ENCODE measurements around the gene IFITM5.
"Not testable (repeated sequence)": the region's sequence is repeated elsewhere in the genome, so short reads cannot be mapped to it uniquely, and the experiment has no call there.

Gene IFITM5

DNA sequence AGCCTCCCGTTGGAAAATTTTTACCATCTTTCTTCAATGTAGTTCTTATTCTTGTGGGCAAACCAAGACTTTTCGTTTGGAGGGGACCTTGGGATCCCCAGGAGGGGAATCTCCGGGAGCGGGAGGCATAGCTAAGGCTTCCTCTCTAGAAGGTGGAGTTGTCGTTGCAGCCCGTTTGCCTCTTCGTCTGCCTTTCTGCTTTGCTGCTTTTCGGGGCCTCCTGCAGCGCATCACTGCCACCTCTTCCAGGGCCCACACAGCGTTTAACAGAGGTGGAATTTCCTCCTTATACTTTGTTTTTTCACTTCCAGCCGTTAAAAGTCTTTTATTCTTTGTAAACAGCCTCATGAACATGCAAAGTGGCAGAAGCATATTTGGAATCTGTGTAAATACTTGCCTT is 24.8 kb upstream of the IFITM5 start:
- POLR2A ChIA-PET, result no interaction called here
- TF ChIP-seq, protein P1, sequence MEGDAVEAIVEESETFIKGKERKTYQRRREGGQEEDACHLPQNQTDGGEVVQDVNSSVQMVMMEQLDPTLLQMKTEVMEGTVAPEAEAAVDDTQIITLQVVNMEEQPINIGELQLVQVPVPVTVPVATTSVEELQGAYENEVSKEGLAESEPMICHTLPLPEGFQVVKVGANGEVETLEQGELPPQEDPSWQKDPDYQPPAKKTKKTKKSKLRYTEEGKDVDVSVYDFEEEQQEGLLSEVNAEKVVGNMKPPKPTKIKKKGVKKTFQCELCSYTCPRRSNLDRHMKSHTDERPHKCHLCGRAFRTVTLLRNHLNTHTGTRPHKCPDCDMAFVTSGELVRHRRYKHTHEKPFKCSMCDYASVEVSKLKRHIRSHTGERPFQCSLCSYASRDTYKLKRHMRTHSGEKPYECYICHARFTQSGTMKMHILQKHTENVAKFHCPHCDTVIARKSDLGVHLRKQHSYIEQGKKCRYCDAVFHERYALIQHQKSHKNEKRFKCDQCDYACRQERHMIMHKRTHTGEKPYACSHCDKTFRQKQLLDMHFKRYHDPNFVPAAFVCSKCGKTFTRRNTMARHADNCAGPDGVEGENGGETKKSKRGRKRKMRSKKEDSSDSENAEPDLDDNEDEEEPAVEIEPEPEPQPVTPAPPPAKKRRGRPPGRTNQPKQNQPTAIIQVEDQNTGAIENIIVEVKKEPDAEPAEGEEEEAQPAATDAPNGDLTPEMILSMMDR (IDR thresholded peaks at IDR 0.05; ENCODE audit: control extremely low read depth, extremely low read depth, low read depth, missing control alignments), result no peak
- no peak for DNase-seq (ENCODE audit: extremely low spot score)
- CTCF ChIA-PET, result interaction anchor here (0.6 to 1.5 kb wide), 3 partner anchors 12 to 73 kb away, joined by 3 to 4 read pairs (median 3); no protein-coding TSS in a partner anchor

DNA sequence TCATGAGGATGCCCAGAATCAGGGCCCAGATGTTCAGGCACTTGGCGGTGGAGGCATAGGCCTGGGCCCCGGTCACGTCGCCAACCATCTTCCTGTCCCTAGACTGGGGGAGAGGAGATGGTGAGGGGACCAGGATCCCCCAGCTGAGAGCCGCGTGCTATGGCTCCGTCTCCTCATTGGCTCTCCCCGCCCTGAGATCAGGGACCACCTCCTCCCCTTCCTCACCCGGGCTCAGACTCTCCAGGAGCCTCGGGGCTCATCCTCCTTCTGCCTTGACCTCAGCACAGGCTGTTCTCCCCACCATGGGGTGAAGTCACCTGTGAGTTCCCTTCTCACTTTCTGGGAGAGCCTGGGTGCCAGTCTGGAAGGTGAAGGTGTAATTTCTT is 20.6 kb upstream of the IFITM5 start:
- DNase-seq (ENCODE audit: extremely low spot score); POLR2A ChIA-PET: not testable (repeated sequence)
- CTCF ChIA-PET, result interaction anchor here (1.8 kb wide), 1 partner anchor 20 kb away, joined by 5 read pairs; no protein-coding TSS in a partner anchor

GRCh38 chr11:319121-319887 is 20.0 kb upstream of the IFITM5 start:
- CTCF ChIA-PET, result interaction anchor here (1.8 kb wide), 1 partner anchor 21 kb away, joined by 5 read pairs; no protein-coding TSS in a partner anchor
- DNase-seq (ENCODE audit: extremely low spot score); POLR2A ChIA-PET: not testable (repeated sequence)

- not testable (repeated sequence) for DNase-seq (ENCODE audit: extremely low spot score)
- CTCF ChIA-PET, result interaction anchor here (1.3 to 3.6 kb wide), 2 partner anchors 12 to 51 kb away, joined by 4 to 33 read pairs; partner anchors contain the start of gene IFITM2
- POLR2A ChIA-PET, result interaction anchor here (0.6 kb wide), 1 partner anchor 20 kb away, joined by 4 read pairs; no protein-coding TSS in a partner anchor
Observed at GRCh38 chr11:318405-319120, 19.2 kb upstream of the IFITM5 start.

DNA sequence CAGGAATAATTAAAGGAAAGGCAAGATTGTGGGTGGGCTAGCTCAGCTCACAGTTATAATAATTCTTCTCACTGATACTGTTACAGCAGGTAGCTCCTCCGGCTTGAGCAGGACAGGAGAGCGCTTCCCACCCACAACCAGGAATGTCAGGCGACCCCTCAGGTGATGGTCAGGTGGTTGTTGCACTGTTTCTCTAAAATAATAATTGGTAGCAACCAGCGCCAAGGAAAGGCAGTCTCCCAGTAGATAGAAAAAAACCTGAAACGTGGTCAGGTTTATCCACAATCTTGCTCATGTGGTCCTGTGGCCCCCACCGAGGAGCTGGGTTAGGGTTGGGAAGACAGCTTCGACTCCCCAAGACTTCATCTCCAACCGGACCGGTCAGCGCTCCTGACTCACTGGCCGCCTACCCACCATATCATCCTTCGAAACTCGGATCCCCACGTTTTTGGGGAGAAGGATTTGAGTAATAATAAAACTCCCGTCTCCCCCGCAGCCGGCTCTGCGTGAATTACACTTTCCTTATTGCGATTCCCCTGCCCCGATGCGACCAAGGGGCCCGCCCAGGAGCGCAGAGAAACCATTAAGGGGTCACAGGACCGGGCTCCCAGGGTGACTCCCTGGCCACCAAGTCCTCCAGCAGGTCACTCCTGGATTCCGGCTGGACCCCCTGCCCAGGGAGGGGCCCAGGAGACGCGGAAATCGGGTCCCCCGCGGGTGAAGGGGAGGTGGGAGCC is 18.5 kb upstream of the IFITM5 start:
- ChIA-PET CTCF (interaction anchor here (0.6 to 3.6 kb wide), 12 partner anchors 9 to 136 kb away, joined by 3 to 33 read pairs (median 4); partner anchors contain the start of genes BET1L and IFITM2), POLR2A (interaction anchor here (0.6 to 1.5 kb wide), 2 partner anchors 21 to 36 kb away, joined by 3 to 4 read pairs; no protein-coding TSS in a partner anchor)
- not testable (repeated sequence) for DNase-seq (ENCODE audit: extremely low spot score)

GRCh38 chr11:316891-317301 is 17.6 kb upstream of the IFITM5 start:
- TF ChIP-seq, protein P1 (IDR thresholded peaks at IDR 0.05; ENCODE audit: control extremely low read depth, extremely low read depth, low read depth, missing control alignments), result no peak
- no peak for DNase-seq (ENCODE audit: extremely low spot score)
- ChIA-PET POLR2A (interaction anchor here (1.5 kb wide), 1 partner anchor 37 kb away, joined by 3 read pairs; no protein-coding TSS in a partner anchor), CTCF (interaction anchor here (0.6 to 3.6 kb wide), 14 partner anchors 8 to 137 kb away, joined by 3 to 33 read pairs (median 4); partner anchors contain the start of genes BET1L and IFITM2)

GRCh38 chr11:316031-316701 is 16.8 kb upstream of the IFITM5 start:
- CTCF ChIA-PET, result interaction anchor here (0.7 to 3.6 kb wide), 8 partner anchors 10 to 109 kb away, joined by 3 to 33 read pairs (median 4); partner anchors contain the start of genes BET1L and IFITM2
- TF ChIP-seq, protein P1 (IDR thresholded peaks at IDR 0.05; ENCODE audit: control extremely low read depth, extremely low read depth, low read depth, missing control alignments), result no peak
- POLR2A ChIA-PET, result no interaction called here
- DNase-seq (ENCODE audit: extremely low spot score), result no peak

DNA sequence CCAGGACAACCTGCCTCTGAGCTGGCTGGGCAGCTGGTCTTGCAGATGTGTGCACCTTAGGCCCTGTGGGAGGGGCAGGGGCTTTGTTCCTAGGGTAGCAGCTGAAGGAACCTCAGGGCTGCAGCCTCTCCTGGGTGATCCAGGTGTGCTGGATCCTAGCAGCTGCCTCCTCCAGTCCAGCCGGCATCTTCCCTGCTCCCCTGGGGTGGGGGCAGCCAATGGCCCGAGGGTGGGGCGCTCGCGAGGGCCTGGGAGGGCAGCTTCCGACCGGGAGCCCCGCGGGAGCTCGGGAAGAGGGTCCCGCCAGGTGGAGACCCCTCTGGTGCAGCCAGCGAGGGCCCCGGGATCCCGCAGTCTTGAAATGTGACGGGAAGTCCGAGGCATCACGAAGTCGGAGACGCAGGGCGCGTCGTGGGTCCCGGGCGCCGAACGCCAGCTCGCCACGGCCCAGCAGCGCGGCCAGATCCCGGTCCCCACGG is 16.2 kb upstream of the IFITM5 start:
- TF ChIP-seq, protein P1 (IDR thresholded peaks at IDR 0.05; ENCODE audit: control extremely low read depth, extremely low read depth, low read depth, missing control alignments), result no peak
- ChIA-PET CTCF (interaction anchor here (0.7 to 3.6 kb wide), 6 partner anchors 9 to 65 kb away, joined by 3 to 33 read pairs (median 6); partner anchors contain the start of gene IFITM2), POLR2A (no interaction called here)
- DNase-seq (ENCODE audit: extremely low spot score), result no peak
